Stomach (tissue), 4 donors: ENCODE data around the gene GLUL.

Experiments
- CTCF ChIP-seq, 7 experiments: fragments of 450-650 bp in 4 of 7; fragments of 200-600 bp in 3 of 7; sonication (generic) in 3 of 7; IDR thresholded peaks; one replicate each; pipeline ENCODE4 v1.5.1; 2016 to 2019; ENCODE audit warnings: antibody characterized with exemption in 7 of 7, control low read depth in 2 of 7, mild to moderate bottlenecking in 1 of 7
- EP300 ChIP-seq: sonication (generic); formaldehyde crosslinking; IDR thresholded peaks from one replicate; pipeline ENCODE4 v1.6.1; 2017; ENCODE audit warnings: antibody characterized with exemption
- POLR2A ChIP-seq, 4 donors: fragments of 450-650 bp; IDR thresholded peaks; one replicate each; pipeline ENCODE4 v1.6.1; 2016; ENCODE audit warnings: antibody characterized with exemption in 4 of 4, control low read depth in 2 of 4, mild to moderate bottlenecking in 1 of 4, moderate library complexity in 1 of 4
- POLR2AphosphoS5 ChIP-seq, 3 donors: sonication (generic); formaldehyde crosslinking; IDR thresholded peaks; one replicate each; pipeline ENCODE4 v1.6.1; 2016; ENCODE audit warnings: antibody characterized with exemption in 3 of 3

GRCh38 chr1:182387566-182387965 is 4.0 kb downstream of the GLUL start:
- TF ChIP-seq POLR2A (IDR thresholded peaks at IDR 0.05) = no peak
- TF ChIP-seq CTCF (IDR thresholded peaks at IDR 0.05) = no peak
- TF ChIP-seq POLR2AphosphoS5 (IDR thresholded peaks at IDR 0.05) = peak in 2 of 3 donors; percentile 73 to 74
- TF ChIP-seq EP300 = no peak
